ACC112 (cell line): ENCODE results near the gene CCDC121.
A peak's percentile ranks its signal among the peaks of the same experiment; 100 is the strongest.

Experiments used
- H2AFZ ChIP-seq: fragments of 200-600 bp; sonication (generic); one replicate; pipeline ENCODE4 v1.6.0; 2017; ENCODE audit warnings: antibody characterized with exemption, low read length; ENCODE audit not compliant: unreplicated experiment
- H3K27ac ChIP-seq: fragments of 200-600 bp; sonication (generic); 2 replicates; pipeline ENCODE4 v1.5.1; 2014; ENCODE audit warnings: low read depth, mild to moderate bottlenecking, antibody characterized with exemption, low read length, moderate library complexity
- H3K27me3 ChIP-seq: fragments of 200-600 bp; sonication (generic); 2 replicates; pipeline ENCODE4 v1.6.1; 2014; ENCODE audit warnings: mild to moderate bottlenecking, antibody characterized with exemption, low read length, moderate library complexity, mixed read lengths; ENCODE audit not compliant: insufficient read depth
- H3K36me3 ChIP-seq: fragments of 200-600 bp; sonication (generic); 2 replicates; pipeline ENCODE4 v1.6.1; 2016; ENCODE audit warnings: mild to moderate bottlenecking, antibody characterized with exemption, low read length, moderate library complexity, mixed read lengths; ENCODE audit not compliant: insufficient read depth
- H3K4me1 ChIP-seq: fragments of 200-600 bp; sonication (generic); one replicate; pipeline ENCODE4 v1.6.1; 2016; ENCODE audit warnings: low read length, mixed read lengths; ENCODE audit not compliant: insufficient read depth, unreplicated experiment, control insufficient read depth
- H3K4me3 ChIP-seq: fragments of 200-600 bp; sonication (generic); 2 replicates; pipeline ENCODE4 v1.5.1; 2014; ENCODE audit warnings: mild to moderate bottlenecking, low read depth, low read length
- H3K79me2 ChIP-seq: fragments of 200-600 bp; sonication (generic); one replicate; pipeline ENCODE4 v1.6.0; 2016; ENCODE audit warnings: low read length; ENCODE audit not compliant: control insufficient read depth, unreplicated experiment, insufficient read depth

CCDC121 gene

GRCh38 chr2:27653397-27653796, 24.6 kb upstream of the CCDC121 start:
- H3K4me3 ChIP-seq: no peak overlapping the region
- H2AFZ ChIP-seq: no peak overlapping the region
- H3K27ac ChIP-seq: peak overlapping the region; percentile 8; the same call in 1 of the 2 replicates
- peaks cover 22% of the 10 kb centered on the region for H3K4me1 ChIP-seq
- no peaks in the 10 kb centered on the region for H3K79me2 ChIP-seq
- no peaks in the 10 kb centered on the region for H3K27me3 ChIP-seq
- peaks cover 55% of the 10 kb centered on the region for H3K36me3 ChIP-seq

DNA sequence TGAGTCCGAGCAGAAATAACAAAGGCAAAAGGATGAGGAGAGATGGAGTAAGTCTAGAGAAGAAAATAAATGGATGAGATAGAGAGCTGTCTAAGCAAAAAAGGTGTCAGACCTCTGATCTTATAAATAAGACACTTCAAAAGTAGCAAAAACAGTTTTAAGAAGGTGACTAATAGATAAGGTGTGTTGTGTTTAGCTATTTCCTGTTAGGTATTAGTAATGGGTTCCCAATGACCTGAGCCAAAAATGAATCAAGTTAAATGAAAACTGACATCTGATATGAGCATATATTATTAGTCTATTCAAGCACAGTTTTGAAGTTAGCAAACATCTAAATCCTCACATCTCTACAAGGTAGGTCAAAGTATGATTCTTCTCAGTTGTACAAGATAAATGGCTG, 24.0 kb upstream of the CCDC121 start:
- Histone ChIP-seq H3K36me3 (peaks cover 55% of the 10 kb centered on the region), H2AFZ (no peak overlapping the region), H3K79me2 (no peaks in the 10 kb centered on the region), H3K4me3 (no peak overlapping the region), H3K27ac (peak overlapping the region; percentile 8; the same call in 1 of the 2 replicates), H3K27me3 (no peaks in the 10 kb centered on the region), H3K4me1 (peaks cover 22% of the 10 kb centered on the region)

- H3K27ac ChIP-seq: no peak overlapping the region
- peaks cover 53% of the 10 kb centered on the region for H3K36me3 ChIP-seq
These were observed 23.5 kb upstream of the CCDC121 start for GRCh38 chr2:27652341-27652740.

DNA sequence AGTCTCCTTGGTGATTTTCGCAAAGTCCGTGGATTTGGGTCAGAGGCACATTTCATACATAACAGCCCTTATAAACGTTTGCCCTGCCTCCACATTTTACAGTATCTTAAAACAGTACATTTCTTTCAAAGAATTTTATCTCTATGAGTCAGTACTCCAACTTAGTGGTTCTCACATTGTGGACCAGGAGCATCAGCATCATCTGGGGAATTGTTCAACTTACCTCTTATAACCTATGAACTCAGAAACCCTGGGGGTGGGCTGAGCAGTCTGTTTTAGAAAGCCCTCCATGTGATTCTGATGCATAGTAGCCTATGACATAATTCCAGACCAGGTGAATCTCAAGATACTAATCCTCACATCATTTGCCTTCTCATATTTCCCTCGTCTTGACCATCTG, 22.2 kb upstream of the CCDC121 start:
- H3K4me3 ChIP-seq: no peak overlapping the region
- no peak overlapping the region for H3K27ac ChIP-seq
- peaks cover 22% of the 10 kb centered on the region for H3K4me1 ChIP-seq
- H2AFZ ChIP-seq: no peak overlapping the region
- H3K27me3 ChIP-seq: no peaks in the 10 kb centered on the region
- no peaks in the 10 kb centered on the region for H3K79me2 ChIP-seq
- peaks cover 47% of the 10 kb centered on the region for H3K36me3 ChIP-seq

More at GRCh38 chr2:27652341-27652740, 23.5 kb upstream of the CCDC121 start:
- Histone ChIP-seq H2AFZ (no peak overlapping the region), H3K4me3 (no peak overlapping the region), H3K27me3 (no peaks in the 10 kb centered on the region), H3K4me1 (peaks cover 22% of the 10 kb centered on the region), H3K79me2 (no peaks in the 10 kb centered on the region)

DNA sequence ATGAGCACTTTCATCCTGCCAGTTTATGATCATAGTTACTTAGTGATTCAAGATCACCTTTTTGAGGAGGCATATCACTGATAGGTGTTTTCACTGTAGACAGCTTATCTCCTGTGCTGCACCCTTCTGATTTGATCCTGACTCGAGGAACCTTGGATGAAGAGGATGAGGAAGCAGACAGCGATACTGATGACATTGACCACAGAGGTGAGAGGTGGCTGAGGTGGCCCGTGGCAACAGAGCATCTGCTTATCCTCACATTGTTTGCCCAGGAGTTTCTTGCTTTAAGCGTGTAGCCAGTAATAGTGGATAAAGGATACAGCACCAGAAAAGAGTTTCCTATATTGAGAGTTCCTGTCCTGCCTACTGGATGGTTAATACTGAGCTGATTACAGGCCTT, 18.9 kb upstream of the CCDC121 start:
- H2AFZ ChIP-seq: no peak overlapping the region
- no peak overlapping the region for H3K4me3 ChIP-seq
- no peak overlapping the region for H3K27ac ChIP-seq
- peaks cover 5% of the 10 kb centered on the region for H3K4me1 ChIP-seq
- peaks cover 22% of the 10 kb centered on the region for H3K36me3 ChIP-seq
- H3K79me2 ChIP-seq: no peaks in the 10 kb centered on the region
- H3K27me3 ChIP-seq: no peaks in the 10 kb centered on the region

- H3K36me3 ChIP-seq: peaks cover 18% of the 10 kb centered on the region
- H3K27me3 ChIP-seq: no peaks in the 10 kb centered on the region
- H3K4me3 ChIP-seq: no peak overlapping the region
- peaks cover under 1% of the 10 kb centered on the region for H3K4me1 ChIP-seq
- H2AFZ ChIP-seq: no peak overlapping the region
- H3K27ac ChIP-seq: no peak overlapping the region
- H3K79me2 ChIP-seq: no peaks in the 10 kb centered on the region
These were observed 18.5 kb upstream of the CCDC121 start for GRCh38 chr2:27647289-27647688.

DNA sequence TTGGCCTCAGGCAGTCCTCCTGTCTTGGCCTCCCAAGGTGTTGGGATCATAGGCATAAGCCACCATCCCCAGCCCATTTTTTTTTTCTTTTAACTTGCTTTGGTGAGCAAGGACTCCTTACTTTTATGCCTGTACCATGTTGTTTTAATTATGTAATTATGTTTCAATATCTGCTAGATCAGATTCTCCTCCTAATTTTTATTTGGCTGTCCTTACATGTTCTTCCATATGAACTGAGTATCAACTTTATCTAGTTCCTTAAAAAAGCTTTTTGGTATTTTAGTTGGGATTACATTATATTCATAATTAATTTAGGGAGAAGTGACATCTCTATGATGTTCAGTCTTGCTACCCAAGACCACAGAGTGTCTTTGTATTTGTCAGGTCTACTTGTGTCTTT, 16.4 kb upstream of the CCDC121 start:
- Histone ChIP-seq H2AFZ (no peak overlapping the region), H3K27me3 (no peaks in the 10 kb centered on the region), H3K4me3 (no peak overlapping the region), H3K4me1 (no peaks in the 10 kb centered on the region), H3K27ac (no peak overlapping the region), H3K36me3 (peaks cover 16% of the 10 kb centered on the region), H3K79me2 (no peaks in the 10 kb centered on the region)

- Histone ChIP-seq H3K27ac (no peak overlapping the region), H3K4me3 (no peak overlapping the region), H2AFZ (no peak overlapping the region), H3K4me1 (peaks cover 14% of the 10 kb centered on the region), H3K27me3 (no peaks in the 10 kb centered on the region), H3K79me2 (no peaks in the 10 kb centered on the region), H3K36me3 (peaks cover 20% of the 10 kb centered on the region)
These were observed 12.0 kb upstream of the CCDC121 start for GRCh38 chr2:27640722-27641245.

DNA sequence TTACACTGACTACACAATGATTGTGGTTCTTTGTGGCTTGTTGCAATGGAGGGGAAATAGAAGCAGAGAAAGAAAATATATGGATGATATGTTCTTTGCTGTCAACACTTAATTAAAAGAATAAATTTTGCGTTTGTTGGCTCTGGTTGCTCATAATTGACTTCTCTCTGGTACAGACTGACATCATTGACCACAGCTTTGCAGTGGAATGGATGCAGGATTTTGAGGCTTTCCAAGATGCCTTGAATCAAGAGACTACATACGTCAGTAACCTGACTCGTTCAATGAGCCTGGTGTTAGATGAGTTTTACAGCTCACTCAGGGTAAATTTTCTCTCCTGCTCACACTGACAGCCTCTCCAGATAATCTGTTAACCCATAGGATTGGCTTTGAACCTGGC, 9.9 kb upstream of the CCDC121 start:
- Histone ChIP-seq H3K4me1 (peaks cover 14% of the 10 kb centered on the region), H3K79me2 (no peaks in the 10 kb centered on the region), H3K27ac (peak overlapping the region; percentile 84), H2AFZ (no peak overlapping the region), H3K27me3 (no peaks in the 10 kb centered on the region), H3K4me3 (no peak overlapping the region), H3K36me3 (peaks cover 30% of the 10 kb centered on the region)

GRCh38 chr2:27638037-27638637, 9.3 kb upstream of the CCDC121 start:
- Histone ChIP-seq H3K36me3 (peaks cover 30% of the 10 kb centered on the region), H3K27ac (peak overlapping the region; percentile 84), H3K4me3 (0 out of 2 replicates have a peak overlapping the region, but pooled peaks have one; percentile 4), H2AFZ (no peak overlapping the region), H3K27me3 (no peaks in the 10 kb centered on the region), H3K4me1 (peaks cover 14% of the 10 kb centered on the region), H3K79me2 (no peaks in the 10 kb centered on the region)

GRCh38 chr2:27636766-27637165, 8.0 kb upstream of the CCDC121 start:
- Histone ChIP-seq H3K79me2 (no peaks in the 10 kb centered on the region), H3K27ac (0 out of 2 replicates have a peak overlapping the region, but pooled peaks have one; percentile 84), H2AFZ (no peak overlapping the region), H3K4me3 (no peak overlapping the region), H3K4me1 (peaks cover 14% of the 10 kb centered on the region), H3K27me3 (no peaks in the 10 kb centered on the region), H3K36me3 (peaks cover 30% of the 10 kb centered on the region)
